ENCODE data around the gene RPS19. TPM values are rescaled to one million over a fixed set of nuclear protein-coding genes. Genes with fewer than 3 reads are reported as not detected.

The RPS19 gene
- total RNA-seq, 4 donors from 2014 or later: 922 to 1,801 (median 1,460) TPM

DNA sequence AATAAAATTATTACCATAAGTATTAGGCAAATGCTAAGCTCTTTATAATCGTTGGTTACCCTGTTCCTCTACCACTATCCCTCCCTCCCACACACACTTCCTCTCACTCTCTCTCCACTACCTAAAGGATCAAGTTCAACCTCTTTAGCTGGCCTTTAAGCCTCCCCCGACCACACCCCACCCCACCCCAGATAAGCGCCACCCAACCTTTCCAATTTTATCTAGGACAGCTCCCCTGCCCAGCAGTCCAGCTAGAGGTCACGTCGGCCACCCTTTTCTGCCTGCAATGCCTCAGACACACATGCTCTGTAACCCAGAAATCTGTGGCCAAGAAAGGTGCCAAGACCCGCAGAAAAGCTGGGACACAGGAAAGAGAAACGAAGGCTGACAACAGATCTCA lies 16.7 kb upstream of the RPS19 start:
- no peak overlapping the region for H3K27ac ChIP-seq
- WGBS, 2 donors: 48 to 68% methylated on average over 6 of the region's 7 CpGs
- no peaks in the 10 kb centered on the region for H3K4me1 ChIP-seq
- DNase-seq: no peak
- H3K4me3 ChIP-seq: no peak overlapping the region
- H3K9me3 ChIP-seq: no peaks in the 10 kb centered on the region
- peaks cover 0 to 49% (median 0%) of the 10 kb centered on the region in 4 donors for H3K27me3 ChIP-seq
- no peak for TF ChIP-seq POLR2A (IDR thresholded peaks at IDR 0.05)
- TF ChIP-seq, protein P1, sequence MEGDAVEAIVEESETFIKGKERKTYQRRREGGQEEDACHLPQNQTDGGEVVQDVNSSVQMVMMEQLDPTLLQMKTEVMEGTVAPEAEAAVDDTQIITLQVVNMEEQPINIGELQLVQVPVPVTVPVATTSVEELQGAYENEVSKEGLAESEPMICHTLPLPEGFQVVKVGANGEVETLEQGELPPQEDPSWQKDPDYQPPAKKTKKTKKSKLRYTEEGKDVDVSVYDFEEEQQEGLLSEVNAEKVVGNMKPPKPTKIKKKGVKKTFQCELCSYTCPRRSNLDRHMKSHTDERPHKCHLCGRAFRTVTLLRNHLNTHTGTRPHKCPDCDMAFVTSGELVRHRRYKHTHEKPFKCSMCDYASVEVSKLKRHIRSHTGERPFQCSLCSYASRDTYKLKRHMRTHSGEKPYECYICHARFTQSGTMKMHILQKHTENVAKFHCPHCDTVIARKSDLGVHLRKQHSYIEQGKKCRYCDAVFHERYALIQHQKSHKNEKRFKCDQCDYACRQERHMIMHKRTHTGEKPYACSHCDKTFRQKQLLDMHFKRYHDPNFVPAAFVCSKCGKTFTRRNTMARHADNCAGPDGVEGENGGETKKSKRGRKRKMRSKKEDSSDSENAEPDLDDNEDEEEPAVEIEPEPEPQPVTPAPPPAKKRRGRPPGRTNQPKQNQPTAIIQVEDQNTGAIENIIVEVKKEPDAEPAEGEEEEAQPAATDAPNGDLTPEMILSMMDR (IDR thresholded peaks at IDR 0.05): no peak
- H3K36me3 ChIP-seq: no peaks in the 10 kb centered on the region
- intact Hi-C loops (cut with DNase I): no loop called here

GRCh38 chr19:41844601-41845000 lies 15.5 kb upstream of the RPS19 start, which contains the start of gene LYPD4:
Gene LYPD4 (minus strand): TSS chr19:41844683. CDS start chr19:41839285, 5,398 bp downstream.
- intact Hi-C loops (cut with DNase I): no loop called here
- H3K27me3 ChIP-seq: peaks cover 0 to 44% (median 0%) of the 10 kb centered on the region in 4 donors
- H3K36me3 ChIP-seq: no peaks in the 10 kb centered on the region
- 83 to 85% methylated on average over 28 of the region's 30 CpGs for WGBS, 2 donors
- H3K4me3 ChIP-seq: no peak within 1 kb of the TSS
- no peak for TF ChIP-seq POLR2A (IDR thresholded peaks at IDR 0.05)
- TF ChIP-seq, protein P1 (IDR thresholded peaks at IDR 0.05): no peak
- H3K9me3 ChIP-seq: no peaks in the 10 kb centered on the region
- H3K4me1 ChIP-seq: no peaks in the 10 kb centered on the region
- DNase-seq: no peak
- H3K27ac ChIP-seq: no peak within 1 kb of the TSS

GRCh38 chr19:41845001-41845050 lies 15.2 kb upstream of the RPS19 start, which contains the start of gene DMRTC2:
Gene DMRTC2 (plus strand): TSS chr19:41845042. CDS start chr19:41847429, 2,387 bp downstream.
- H3K4me1 ChIP-seq: no peaks in the 10 kb centered on the region
- H3K4me3 ChIP-seq: no peak within 1 kb of the TSS
- H3K36me3 ChIP-seq: no peaks in the 10 kb centered on the region
- H3K27ac ChIP-seq: no peak within 1 kb of the TSS
- peaks cover 0 to 45% (median 0%) of the 10 kb centered on the region in 4 donors for H3K27me3 ChIP-seq
- TF ChIP-seq, protein P1 (IDR thresholded peaks at IDR 0.05): no peak
- no peak for TF ChIP-seq POLR2A (IDR thresholded peaks at IDR 0.05)
- no peak for DNase-seq
- intact Hi-C loops (cut with DNase I): no loop called here
- whole genome bisulfite sequencing, 2 donors: 95 to 100% methylated on average over 3 of the region's 3 CpGs
- H3K9me3 ChIP-seq: no peaks in the 10 kb centered on the region

DNA sequence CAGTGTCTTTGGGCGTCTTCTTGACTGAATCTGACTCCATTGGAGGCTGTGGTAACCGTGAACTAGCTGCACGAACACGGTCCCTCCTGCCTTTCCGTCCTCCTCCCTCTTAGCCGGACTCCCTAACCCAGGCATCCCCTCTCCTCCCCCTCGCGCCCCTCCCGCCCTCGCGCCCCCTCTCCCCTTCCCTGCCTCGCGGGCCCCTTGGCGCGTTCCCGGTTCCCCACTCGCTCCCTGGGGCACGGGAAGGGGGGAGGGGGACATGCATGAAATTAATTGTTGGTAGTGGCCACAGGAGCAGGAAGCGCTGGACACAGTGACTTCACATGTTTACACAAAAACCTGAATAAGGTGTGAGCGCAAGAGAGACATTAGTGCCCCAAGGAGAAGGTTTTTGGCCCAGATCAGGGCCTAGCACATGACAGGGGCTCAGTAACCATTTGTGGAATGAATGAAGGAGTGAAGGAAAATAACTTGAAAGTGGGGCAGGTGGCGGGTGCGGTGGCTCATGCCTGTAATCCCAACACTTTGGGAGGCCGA lies 14.9 kb upstream of the RPS19 start:
- WGBS, 2 donors: 90% methylated on average over 8 to 11 of the region's 23 CpGs
- Histone ChIP-seq H3K36me3 (no peaks in the 10 kb centered on the region), H3K27ac (no peak overlapping the region), H3K4me3 (no peak overlapping the region), H3K27me3 (peaks cover 0 to 44% (median 0%) of the 10 kb centered on the region in 4 donors), H3K9me3 (no peaks in the 10 kb centered on the region), H3K4me1 (no peaks in the 10 kb centered on the region)
- intact Hi-C loops (cut with DNase I): no loop called here
- no peak for TF ChIP-seq POLR2A (IDR thresholded peaks at IDR 0.05)
- TF ChIP-seq, protein P1 (IDR thresholded peaks at IDR 0.05): no peak
- DNase-seq: no peak

DNA sequence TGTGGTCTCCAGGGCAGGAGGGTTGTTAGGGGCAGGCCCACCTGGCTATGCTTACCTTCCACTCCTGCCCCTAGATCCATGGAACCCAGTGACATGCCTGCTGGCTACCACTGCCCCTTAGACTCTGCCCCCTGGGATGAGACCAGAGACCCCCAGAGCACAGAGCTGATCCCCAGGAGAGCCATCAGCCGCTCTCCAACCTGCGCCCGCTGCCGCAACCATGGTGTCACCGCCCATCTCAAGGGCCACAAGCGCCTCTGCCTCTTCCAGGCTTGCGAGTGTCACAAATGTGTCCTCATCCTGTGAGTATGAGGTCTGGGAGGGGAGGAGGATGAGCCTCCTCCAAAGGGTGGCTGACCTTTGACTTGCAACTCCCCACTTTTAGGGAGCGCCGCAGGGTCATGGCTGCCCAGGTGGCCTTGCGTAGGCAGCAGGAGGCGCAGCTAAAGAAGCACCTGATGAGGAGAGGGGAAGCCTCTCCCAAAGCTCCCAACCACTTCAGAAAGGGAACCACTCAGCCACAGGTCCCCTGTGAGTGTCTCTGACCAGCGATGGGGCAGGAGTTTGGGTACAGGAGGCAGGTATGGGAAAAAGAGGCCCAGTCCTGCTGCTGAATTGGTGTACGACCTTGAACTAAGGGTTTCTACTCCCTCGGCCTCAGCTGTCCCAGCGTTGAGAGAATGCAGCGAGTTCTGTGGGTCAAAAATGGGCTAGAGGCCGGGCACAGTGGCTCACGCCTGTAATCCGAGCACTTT lies 12.5 kb upstream of the RPS19 start:
- WGBS, 2 donors: 82 to 88% methylated on average over 7 to 18 of the region's 19 CpGs
- Histone ChIP-seq H3K27me3 (peaks cover 0 to 43% (median 0%) of the 10 kb centered on the region in 4 donors), H3K27ac (no peak overlapping the region), H3K9me3 (no peaks in the 10 kb centered on the region), H3K36me3 (no peaks in the 10 kb centered on the region), H3K4me3 (no peak overlapping the region), H3K4me1 (no peaks in the 10 kb centered on the region)
- no peak for DNase-seq
- intact Hi-C loops (cut with DNase I): no loop called here
- TF ChIP-seq, protein P1 (IDR thresholded peaks at IDR 0.05): no peak
- no peak for TF ChIP-seq POLR2A (IDR thresholded peaks at IDR 0.05)

Measured in esophagus squamous epithelium (tissue), 5 donors.